Adrenal gland (tissue), 12 donors: ENCODE results near the gene SLC36A1. TPM values are rescaled to one million over a fixed set of nuclear protein-coding genes. Genes with fewer than 3 reads are reported as not detected.

Experiments
- DNase-seq, 7 donors: peaks; one replicate each; pipeline ENCODE4 v3.0.0-alpha.2; 2019 to 2020
- H3K27ac ChIP-seq, 5 donors: fragments of 200-600 bp; sonication (generic) in 4 of 5; 1 replicate in 3 of 5; 2 replicates in 2 of 5; pipeline versions ENCODE4 v1.5.1 to v1.8.0; 2016 to 2020; ENCODE audit warnings: mild to moderate bottlenecking in 1 of 5
- H3K27me3 ChIP-seq: fragments of 200-600 bp; 2 replicates; pipeline ENCODE4 v1.8.0; 2021
- H3K36me3 ChIP-seq, 2 donors: fragments of 200-600 bp; replicated peaks in 1 of 2; 1 replicate in 1 of 2; 2 replicates in 1 of 2; pipeline versions ENCODE4 v1.5.1 to v1.8.0; 2018 to 2022
- H3K4me1 ChIP-seq, 2 donors: fragments of 200-600 bp; replicated peaks in 1 of 2; 1 replicate in 1 of 2; 2 replicates in 1 of 2; pipeline versions ENCODE4 v1.5.1 to v1.8.0; 2018 to 2021
- H3K4me3 ChIP-seq, 4 donors: fragments of 200-600 bp; sonication (generic) in 3 of 4; one replicate each; pipeline ENCODE4 v1.5.1; 2016 to 2018
- H3K9me3 ChIP-seq, 3 donors: fragments of 200-600 bp; sonication (generic) in 1 of 3; replicated peaks in 1 of 3; 1 replicate in 2 of 3; 2 replicates in 1 of 3; pipeline versions ENCODE4 v1.5.1 to v1.8.0; 2016 to 2021
- CTCF ChIP-seq, 6 experiments: fragments of 450-650 bp in 4 of 6; fragments of 200-600 bp in 2 of 6; sonication (generic) in 1 of 6; IDR thresholded peaks; 1 replicate in 5 of 6; 2 replicates in 1 of 6; pipeline versions ENCODE4 v1.5.1 to v1.8.0; 2016 to 2021; ENCODE audit warnings: antibody characterized with exemption in 6 of 6, mild to moderate bottlenecking in 2 of 6, moderate library complexity in 1 of 6
- POLR2A ChIP-seq, 2 donors: fragments of 450-650 bp; IDR thresholded peaks; one replicate each; pipeline ENCODE4 v1.6.1; 2017; ENCODE audit warnings: antibody characterized with exemption in 2 of 2, mild to moderate bottlenecking in 2 of 2, moderate library complexity in 1 of 2
- WGBS, 4 donors: extraction: QIAGEN DNeasy Blood & Tissue Kit in 2 of 4; methylation state at CpG; one replicate each; pipeline versions ENCODE4 v1.1.5 to v1.1.7; 2013 to 2017; 5-methylcytosine and 5-hydroxymethylcytosine counted together
- intact Hi-C, 2 donors: fragments of 100-400 bp; cut with DNase I; formaldehyde crosslinking; loops; one replicate each; pipeline versions ENCODE4 v1.14.1 to v1.15.0; 2022 to 2023
- polyA plus RNA-seq, 3 donors: library from polyadenylated mRNA; stranded (reverse); fragments of 200-250 nt in 2 of 3; fragments of 350-450 nt in 1 of 3; fragmentation: Illumina TruSeq in 1 of 3; extraction: RNeasy Lipid Tissue Mini Kit (QIAGEN cat#74804) in 1 of 3; gene quantifications; one replicate each; pipeline ENCODE4 v1.2.3, GENCODE V29; 2013 to 2014
- total RNA-seq, 9 donors: library from RNA; depleted of rRNA in 4 of 9; stranded (reverse); fragments of >200 nt in 4 of 9; fragments of 120-200 nt in 1 of 9; fragmentation: NEBNext Ultra II Directional in 1 of 9; extraction: Animal tissue kit (Norgen Biotek cat#: 25700) in 1 of 9; gene quantifications; one replicate each; pipeline versions ENCODE4 v1.1.0 to v1.2.4, GENCODE V29; 2013 to 2023
- donor health status: healthy with polysubstance abuse.
- donor health status: Bipolar disorder and iron deficiency.
- donor health status: DM: yes; HTN: yes; CAD: no.
- donor health status: DM: no; HTN: no; CAD: no.
- donor health status: DM: no; HTN: no; CAD: no.
- donor health status: DM: yes; HTN: yes; CAD: no.

The SLC36A1 gene
- total and polyA plus RNA-seq, 12 donors = 3.0 to 15.4 (median 9.0) TPM

GRCh38 chr5:151483647-151484046 is 36.2 kb downstream of the SLC36A1 start:
- H3K9me3 ChIP-seq = no peaks in the 10 kb centered on the region
- intact Hi-C loops = no loop called here
- no peak overlapping the region for H3K4me3 ChIP-seq
- no peak for TF ChIP-seq POLR2A (IDR thresholded peaks at IDR 0.05)
- TF ChIP-seq CTCF (IDR thresholded peaks at IDR 0.05) = no peak
- H3K27ac ChIP-seq = peak overlapping the region in 4 of 5 donors; percentile 3 to 68 (median 32)
- peak in 2 of 7 donors; percentile 32 for DNase-seq
- H3K4me1 ChIP-seq = no peaks in the 10 kb centered on the region
- peaks cover 0 to 29% of the 10 kb centered on the region in 2 donors for H3K36me3 ChIP-seq
- H3K27me3 ChIP-seq = no peaks in the 10 kb centered on the region
- WGBS, 4 donors = 66 to 88% (median 75%) methylated on average over 5 of the region's 5 CpGs

GRCh38 chr5:151487544-151487943 is 40.1 kb downstream of the SLC36A1 start:
- no peaks in the 10 kb centered on the region for H3K4me1 ChIP-seq
- DNase-seq = peak in 1 of 7 donors; percentile 11
- TF ChIP-seq POLR2A (IDR thresholded peaks at IDR 0.05) = no peak
- no peak for TF ChIP-seq CTCF (IDR thresholded peaks at IDR 0.05)
- no peak overlapping the region for H3K4me3 ChIP-seq
- intact Hi-C loops = no loop called here
- no peaks in the 10 kb centered on the region for H3K9me3 ChIP-seq
- H3K27ac ChIP-seq = no peak overlapping the region
- no peaks in the 10 kb centered on the region for H3K27me3 ChIP-seq
- H3K36me3 ChIP-seq = peaks cover 0 to 34% of the 10 kb centered on the region in 2 donors
- WGBS, 4 donors = 94 to 98% (median 96%) methylated on average over 7 of the region's 7 CpGs

GRCh38 chr5:151490627-151491026 is 43.2 kb downstream of the SLC36A1 start:
- TF ChIP-seq POLR2A (IDR thresholded peaks at IDR 0.05) (no peak), CTCF (IDR thresholded peaks at IDR 0.05) (no peak)
- Histone ChIP-seq H3K27ac (no peak overlapping the region), H3K4me3 (no peak overlapping the region), H3K4me1 (no peaks in the 10 kb centered on the region), H3K9me3 (no peaks in the 10 kb centered on the region), H3K27me3 (no peaks in the 10 kb centered on the region), H3K36me3 (peaks cover 0 to 34% of the 10 kb centered on the region in 2 donors)
- 76 to 90% (median 86%) methylated on average over 4 to 5 of the region's 5 CpGs for WGBS, 4 donors
- peak in 1 of 7 donors; percentile 27 for DNase-seq
- intact Hi-C loops = no loop called here

GRCh38 chr5:151491062-151491461 is 43.7 kb downstream of the SLC36A1 start:
- H3K4me1 ChIP-seq = no peaks in the 10 kb centered on the region
- H3K36me3 ChIP-seq = peaks cover 0 to 34% of the 10 kb centered on the region in 2 donors
- intact Hi-C loops = no loop called here
- no peak overlapping the region for H3K4me3 ChIP-seq
- 83 to 90% (median 84%) methylated on average over 3 to 4 of the region's 4 CpGs for WGBS, 4 donors
- no peaks in the 10 kb centered on the region for H3K9me3 ChIP-seq
- no peaks in the 10 kb centered on the region for H3K27me3 ChIP-seq
- DNase-seq = peak in 1 of 7 donors; percentile 27
- TF ChIP-seq POLR2A (IDR thresholded peaks at IDR 0.05) (no peak), CTCF (IDR thresholded peaks at IDR 0.05) (no peak)
- H3K27ac ChIP-seq = no peak overlapping the region
